K562 (cell line): ENCODE results near the gene CCL8.

Experiments
- DIDO1 ChIP-seq: fragments of 450-650 bp; IDR thresholded peaks from 2 replicates; pipeline ENCODE4 v1.6.1; 2016; ENCODE audit warnings: low read depth, missing biosample characterization, missing genetic modification characterization
- HMGXB4 ChIP-seq: sonication (generic); formaldehyde crosslinking; IDR thresholded peaks from 2 replicates; pipeline ENCODE4 v1.8.1; 2023; ENCODE audit warnings: mild to moderate bottlenecking, missing genetic modification reagents
- NFE2L1 ChIP-seq: fragments of 450-650 bp; IDR thresholded peaks from 2 replicates; pipeline ENCODE4 v1.6.1; 2016; ENCODE audit warnings: missing genetic modification characterization, low read depth, mild to moderate bottlenecking, missing compliant biosample characterization, moderate library complexity, borderline replicate concordance
- ZC3H8 ChIP-seq: fragments of 450-650 bp; IDR thresholded peaks from 2 replicates; pipeline ENCODE4 v1.6.1; 2017
- ZNF133 ChIP-seq: fragments of 250-450 bp; sonication (Bioruptor Pico); IDR thresholded peaks from 2 replicates; pipeline ENCODE4 v1.4.0; 2020; ENCODE audit warnings: mild to moderate bottlenecking
- TF ChIP-seq, protein P1 (sequence below), 3 experiments: IDR thresholded peaks in 2 of 3; conservative IDR thresholded peaks in 1 of 3; 2 replicates each; pipeline ENCODE4 v1.5.1; 2011 to 2012; ENCODE audit warnings: low read length in 3 of 3, mild to moderate bottlenecking in 3 of 3, control low read depth in 2 of 3, improper control_type of control experiment in 1 of 3, inconsistent platforms in 1 of 3, low read depth in 1 of 3, mixed read lengths in 1 of 3, moderate library complexity in 1 of 3; ENCODE audit not compliant: insufficient read depth in 2 of 3
- TF ChIP-seq, protein P2 (sequence below): IDR thresholded peaks from 3 replicates; pipeline ENCODE4 v1.6.1; 2011; ENCODE audit warnings: borderline replicate concordance, mild to moderate bottlenecking; ENCODE audit not compliant: insufficient read length, insufficient read depth

DNA sequence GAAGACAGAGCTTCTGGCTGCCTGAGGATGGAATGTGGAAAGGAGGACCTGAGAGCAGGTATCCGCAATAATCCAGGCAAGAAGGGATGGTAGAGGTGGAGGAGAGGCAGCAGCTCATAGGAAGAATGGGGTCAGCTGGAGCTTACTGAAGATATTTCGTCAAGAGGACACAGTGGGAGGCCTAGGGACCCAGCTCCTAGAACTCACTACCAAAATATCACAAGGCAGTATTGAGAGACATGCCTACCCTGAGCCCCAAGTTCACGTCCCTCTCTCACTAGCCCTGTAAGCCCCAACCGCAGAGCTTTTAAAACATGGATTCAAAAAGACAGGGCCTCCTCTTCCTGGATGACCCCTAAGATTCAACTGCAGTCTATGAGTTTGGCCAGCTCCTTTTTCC lies 14.2 kb upstream of the CCL8 start:
- TF ChIP-seq, protein P1, sequence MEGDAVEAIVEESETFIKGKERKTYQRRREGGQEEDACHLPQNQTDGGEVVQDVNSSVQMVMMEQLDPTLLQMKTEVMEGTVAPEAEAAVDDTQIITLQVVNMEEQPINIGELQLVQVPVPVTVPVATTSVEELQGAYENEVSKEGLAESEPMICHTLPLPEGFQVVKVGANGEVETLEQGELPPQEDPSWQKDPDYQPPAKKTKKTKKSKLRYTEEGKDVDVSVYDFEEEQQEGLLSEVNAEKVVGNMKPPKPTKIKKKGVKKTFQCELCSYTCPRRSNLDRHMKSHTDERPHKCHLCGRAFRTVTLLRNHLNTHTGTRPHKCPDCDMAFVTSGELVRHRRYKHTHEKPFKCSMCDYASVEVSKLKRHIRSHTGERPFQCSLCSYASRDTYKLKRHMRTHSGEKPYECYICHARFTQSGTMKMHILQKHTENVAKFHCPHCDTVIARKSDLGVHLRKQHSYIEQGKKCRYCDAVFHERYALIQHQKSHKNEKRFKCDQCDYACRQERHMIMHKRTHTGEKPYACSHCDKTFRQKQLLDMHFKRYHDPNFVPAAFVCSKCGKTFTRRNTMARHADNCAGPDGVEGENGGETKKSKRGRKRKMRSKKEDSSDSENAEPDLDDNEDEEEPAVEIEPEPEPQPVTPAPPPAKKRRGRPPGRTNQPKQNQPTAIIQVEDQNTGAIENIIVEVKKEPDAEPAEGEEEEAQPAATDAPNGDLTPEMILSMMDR (IDR thresholded peaks at IDR 0.05 in 2 of 3, conservative IDR thresholded peaks at IDR 0.05 in 1 of 3; ENCODE audit: insufficient read depth in 2 of 3, low read depth in 1 of 3, low read length in 3 of 3), result no peak
- no peak for TF ChIP-seq ZC3H8
- TF ChIP-seq ZNF133 (CRISPR knock-in tag), result no peak
- no peak for TF ChIP-seq DIDO1 (tag)
- no peak for TF ChIP-seq NFE2L1 (tag)
- TF ChIP-seq HMGXB4 (CRISPR knock-in tag), result no peak
- TF ChIP-seq, protein P2, sequence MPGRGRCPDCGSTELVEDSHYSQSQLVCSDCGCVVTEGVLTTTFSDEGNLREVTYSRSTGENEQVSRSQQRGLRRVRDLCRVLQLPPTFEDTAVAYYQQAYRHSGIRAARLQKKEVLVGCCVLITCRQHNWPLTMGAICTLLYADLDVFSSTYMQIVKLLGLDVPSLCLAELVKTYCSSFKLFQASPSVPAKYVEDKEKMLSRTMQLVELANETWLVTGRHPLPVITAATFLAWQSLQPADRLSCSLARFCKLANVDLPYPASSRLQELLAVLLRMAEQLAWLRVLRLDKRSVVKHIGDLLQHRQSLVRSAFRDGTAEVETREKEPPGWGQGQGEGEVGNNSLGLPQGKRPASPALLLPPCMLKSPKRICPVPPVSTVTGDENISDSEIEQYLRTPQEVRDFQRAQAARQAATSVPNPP, result no peak
